GM23248 (cell line): Measurements from ENCODE around the gene PLPP2. TPM values are rescaled to one million over a fixed set of nuclear protein-coding genes. Genes with fewer than 3 reads are reported as not detected.
"Not testable (repeated sequence)": the region's sequence is repeated elsewhere in the genome, so short reads cannot be mapped to it uniquely, and the experiment has no call there.

Source experiments
- DNase-seq: peaks from one replicate; pipeline ENCODE4 v3.0.0-alpha.2; 2015
- H2AFZ ChIP-seq: fragments of 200-600 bp; sonication (generic); 2 replicates; pipeline ENCODE4 v1.6.1; 2016; ENCODE audit warnings: antibody characterized with exemption
- H3F3A ChIP-seq: fragments of 200-600 bp; sonication (generic); 2 replicates; pipeline ENCODE4 v1.6.1; 2016; ENCODE audit warnings: mild to moderate bottlenecking, antibody characterized with exemption, mixed run types; ENCODE audit not compliant: insufficient read depth
- H3K27ac ChIP-seq: fragments of 200-600 bp; sonication (generic); 2 replicates; pipeline ENCODE4 v1.5.1; 2016; ENCODE audit warnings: mild to moderate bottlenecking
- H3K27me3 ChIP-seq: fragments of 200-600 bp; sonication (generic); replicated peaks from 2 replicates; pipeline ENCODE4 v1.6.1; 2016; ENCODE audit warnings: mild to moderate bottlenecking; ENCODE audit not compliant: insufficient read depth
- H3K36me3 ChIP-seq: fragments of 200-600 bp; sonication (generic); 2 replicates; pipeline ENCODE4 v1.6.1; 2016; ENCODE audit warnings: low read depth, mild to moderate bottlenecking
- H3K4me1 ChIP-seq: fragments of 200-600 bp; sonication (generic); 2 replicates; pipeline ENCODE4 v1.6.1; 2016; ENCODE audit warnings: mild to moderate bottlenecking; ENCODE audit not compliant: insufficient read depth
- H3K4me2 ChIP-seq: fragments of 200-600 bp; sonication (generic); one replicate; pipeline ENCODE4 v1.6.1; 2016; ENCODE audit warnings: mild to moderate bottlenecking; ENCODE audit not compliant: unreplicated experiment
- H3K4me3 ChIP-seq: fragments of 200-600 bp; sonication (generic); 2 replicates; pipeline ENCODE4 v1.5.1; 2016; ENCODE audit warnings: mild to moderate bottlenecking
- H3K79me2 ChIP-seq: fragments of 200-600 bp; sonication (generic); 2 replicates; pipeline ENCODE4 v1.6.1; 2016; ENCODE audit warnings: mild to moderate bottlenecking; ENCODE audit not compliant: insufficient read depth
- H3K9ac ChIP-seq: fragments of 200-600 bp; sonication (generic); 2 replicates; pipeline ENCODE4 v1.6.1; 2016; ENCODE audit warnings: mild to moderate bottlenecking
- H3K9me2 ChIP-seq: fragments of 200-600 bp; sonication (generic); 2 replicates; pipeline ENCODE4 v1.6.1; 2016; ENCODE audit warnings: mixed run types, mild to moderate bottlenecking, moderate library complexity; ENCODE audit not compliant: insufficient read depth
- H3K9me3 ChIP-seq: fragments of 200-600 bp; sonication (generic); one replicate; pipeline ENCODE4 v1.6.1; 2017; ENCODE audit warnings: low read depth
- H4K20me1 ChIP-seq: fragments of 200-600 bp; sonication (generic); 2 replicates; pipeline ENCODE4 v1.6.0; 2016; ENCODE audit not compliant: insufficient read depth
- EZH2 ChIP-seq: fragments of 200-600 bp; sonication (generic); IDR thresholded peaks from 2 replicates; pipeline ENCODE4 v1.6.1; 2018; ENCODE audit warnings: antibody characterized with exemption, mild to moderate bottlenecking; ENCODE audit not compliant: insufficient read depth, poor library complexity, severe bottlenecking
- EZH2phosphoT487 ChIP-seq: fragments of 200-600 bp; sonication (generic); IDR thresholded peaks from 2 replicates; pipeline ENCODE4 v1.6.1; 2018; ENCODE audit warnings: antibody characterized with exemption, moderate library complexity, mild to moderate bottlenecking, low read depth; ENCODE audit not compliant: insufficient read depth
- WGBS, 2 experiments: methylation state at CpG; one replicate each; pipeline ENCODE4 v1.1.6; 2015 to 2017; ENCODE audit warnings: low lambda C conversion rate in 2 of 2, low coverage in 1 of 2; ENCODE audit errors: missing lambda C conversion rate in 2 of 2; 5-methylcytosine and 5-hydroxymethylcytosine counted together
- in situ Hi-C: fragments of 300-500 bp; cut with MboI; formaldehyde crosslinking; loops from 2 replicates; pipeline ENCODE4 v1.15.0; 2020
- polyA plus RNA-seq: library from polyadenylated mRNA; unstranded; fragments of >200 nt; fragmentation: Nextera tagmentation; extraction: Ambion mirVana; gene quantifications from 2 replicates; pipeline ENCODE4 v1.2.1, GENCODE V29; 2016
- total RNA-seq: library from RNA; depleted of rRNA; stranded (reverse); fragments of >200 nt; shearing (Covaris generic); gene quantifications from 2 replicates; pipeline ENCODE4 v1.2.3, GENCODE V29; 2014

PLPP2 gene
- total and polyA plus RNA-seq, 2 experiments from 2014 or later: 1.3 to 1.4 TPM

GRCh38 chr19:275000-275399, 16.2 kb downstream of the PLPP2 start:
- Histone ChIP-seq H3K79me2 (no peaks in the 10 kb centered on the region), H3K4me2 (no peak overlapping the region), H3K9ac (no peak overlapping the region), H3K36me3 (no peaks in the 10 kb centered on the region), H4K20me1 (no peaks in the 10 kb centered on the region), H2AFZ (no peak overlapping the region), H3K9me2 (no peaks in the 10 kb centered on the region), H3K4me3 (no peak overlapping the region), H3K9me3 (no peaks in the 10 kb centered on the region), H3K27ac (no peak overlapping the region), H3K4me1 (no peaks in the 10 kb centered on the region), H3K27me3 (no peaks in the 10 kb centered on the region), H3F3A (no peaks in the 10 kb centered on the region)
- DNase-seq: no peak
- in situ Hi-C loops: no loop called here
- TF ChIP-seq EZH2phosphoT487 (no peak), EZH2 (no peak)
- WGBS, 2 experiments: 76 to 83% methylated on average over 9 of the region's 9 CpGs

DNA sequence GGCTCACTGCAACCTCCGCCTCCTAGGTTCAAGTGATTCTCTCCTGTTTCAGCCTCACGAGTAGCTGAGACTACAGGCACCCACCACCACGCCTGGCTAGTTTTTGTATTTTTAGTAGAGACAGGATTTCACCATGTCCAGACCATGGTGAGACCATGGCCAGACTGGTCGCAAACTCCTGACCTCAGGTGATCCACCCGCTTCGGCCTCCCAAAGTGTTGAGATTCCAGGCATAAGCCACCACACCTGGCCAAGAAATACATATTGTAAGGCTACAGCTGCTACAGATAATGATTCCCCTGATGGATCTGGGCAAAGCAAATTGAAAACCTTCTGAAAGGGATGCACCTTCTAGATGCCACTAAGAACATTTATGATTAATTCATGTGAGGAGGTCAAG, 17.8 kb downstream of the PLPP2 start:
- TF ChIP-seq EZH2phosphoT487: no peak
- TF ChIP-seq EZH2: no peak
- Histone ChIP-seq H2AFZ (no peak overlapping the region), H3K9me3 (no peaks in the 10 kb centered on the region), H3K79me2 (no peaks in the 10 kb centered on the region), H4K20me1 (no peaks in the 10 kb centered on the region), H3K9ac (no peak overlapping the region), H3K27me3 (no peaks in the 10 kb centered on the region), H3K9me2 (no peaks in the 10 kb centered on the region), H3K4me1 (no peaks in the 10 kb centered on the region), H3K36me3 (no peaks in the 10 kb centered on the region), H3K27ac (no peak overlapping the region), H3K4me3 (no peak overlapping the region), H3F3A (no peaks in the 10 kb centered on the region), H3K4me2 (no peak overlapping the region)
- 40 to 46% methylated on average over 6 of the region's 6 CpGs for WGBS, 2 experiments
- no peak for DNase-seq
- in situ Hi-C loops: no loop called here

DNA sequence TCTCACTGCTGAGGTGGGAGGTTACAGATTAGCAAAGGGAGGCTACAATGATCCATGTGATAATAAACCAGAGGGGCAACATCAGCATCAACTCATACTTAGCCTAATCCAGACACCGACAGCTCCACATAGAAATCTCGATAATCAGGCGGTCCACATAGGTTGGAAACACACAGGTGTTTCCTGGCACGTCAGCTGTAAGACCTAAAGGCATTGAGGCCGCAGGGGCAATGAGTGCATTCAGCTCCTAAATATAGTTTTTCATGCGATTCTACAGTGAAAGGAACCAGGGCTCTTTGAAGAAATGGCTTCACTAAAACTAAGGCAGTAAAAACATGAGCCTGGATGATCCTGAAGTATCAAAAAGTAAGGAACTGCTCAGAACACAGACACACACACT, 19.3 kb downstream of the PLPP2 start:
- no peak overlapping the region for H3K9ac ChIP-seq
- TF ChIP-seq EZH2 (no peak), EZH2phosphoT487 (no peak)

DNA sequence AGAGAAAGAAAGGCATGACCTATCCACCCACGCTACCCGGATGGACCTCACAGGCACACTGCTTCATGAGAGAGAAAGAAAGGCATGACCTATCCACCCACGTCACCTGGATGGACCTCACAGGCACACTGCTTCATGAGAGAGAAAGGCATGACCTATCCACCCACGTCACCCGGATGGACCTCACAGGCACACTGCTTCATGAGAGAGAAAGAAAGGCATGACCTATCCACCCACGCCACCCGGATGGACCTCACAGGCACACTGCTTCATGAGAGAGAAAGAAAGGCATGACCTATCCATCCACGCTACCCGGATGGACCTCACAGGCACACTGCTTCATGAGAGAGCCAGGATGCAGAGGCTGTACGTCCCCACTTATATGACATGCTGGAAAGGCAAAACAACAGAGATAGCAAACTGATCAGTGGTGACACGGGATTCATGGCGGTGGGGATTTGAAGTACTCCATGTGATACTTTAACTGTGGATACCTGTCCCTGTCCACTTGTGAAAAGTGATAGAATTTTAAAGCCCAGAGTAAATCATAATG, 20.4 kb downstream of the PLPP2 start:
- H3K27ac ChIP-seq, H3K4me2 ChIP-seq, H3K4me3 ChIP-seq, H4K20me1 ChIP-seq, H3K9ac ChIP-seq, H3K9me2 ChIP-seq, H3K79me2 ChIP-seq, H3K4me1 ChIP-seq, H3F3A ChIP-seq, H3K9me3 ChIP-seq, H3K27me3 ChIP-seq, DNase-seq, in situ Hi-C loops, H2AFZ ChIP-seq, H3K36me3 ChIP-seq: not testable (repeated sequence)
- WGBS, 2 experiments: 47 to 51% methylated on average over 5 to 12 of the region's 12 CpGs

More for the DNA sequence above, 19.3 kb downstream of the PLPP2 start:
- Histone ChIP-seq H3K9me3 (no peaks in the 10 kb centered on the region), H3K27me3 (no peaks in the 10 kb centered on the region), H3K27ac (no peak overlapping the region), H3K4me3 (no peak overlapping the region), H4K20me1 (no peaks in the 10 kb centered on the region), H3K79me2 (no peaks in the 10 kb centered on the region), H2AFZ (no peak overlapping the region), H3K4me2 (no peak overlapping the region), H3K4me1 (no peaks in the 10 kb centered on the region), H3F3A (no peaks in the 10 kb centered on the region), H3K36me3 (no peaks in the 10 kb centered on the region), H3K9me2 (no peaks in the 10 kb centered on the region)
- in situ Hi-C loops: no loop called here
- no peak for DNase-seq
- WGBS, 2 experiments: 65 to 66% methylated on average over 6 of the region's 6 CpGs

- in situ Hi-C loops: no loop called here
- no peak for DNase-seq
- Histone ChIP-seq H3F3A (no peaks in the 10 kb centered on the region), H3K9me3 (no peaks in the 10 kb centered on the region), H3K4me1 (no peaks in the 10 kb centered on the region), H3K4me2 (no peak overlapping the region), H4K20me1 (no peaks in the 10 kb centered on the region), H3K27me3 (peaks cover 14% of the 10 kb centered on the region), H3K9me2 (no peaks in the 10 kb centered on the region), H3K9ac (no peak overlapping the region), H2AFZ (no peak overlapping the region), H3K79me2 (no peaks in the 10 kb centered on the region), H3K4me3 (no peak overlapping the region), H3K36me3 (no peaks in the 10 kb centered on the region), H3K27ac (no peak overlapping the region)
- TF ChIP-seq EZH2phosphoT487 (no peak), EZH2 (no peak)
Observed at GRCh38 chr19:269241-269640, 22.0 kb downstream of the PLPP2 start.
